Right atrium auricular region (tissue), 2 donors: ENCODE results near the gene ZNF300. TPM values are rescaled to one million over a fixed set of nuclear protein-coding genes. Genes with fewer than 3 reads are reported as not detected.
"Not testable (repeated sequence)": the region's sequence is repeated elsewhere in the genome, so short reads cannot be mapped to it uniquely, and the experiment has no call there.

Experiments
- DNase-seq: peaks from one replicate; pipeline ENCODE4 v3.0.0-alpha.2; 2019; ENCODE audit warnings: low spot score
- H3K27ac ChIP-seq, 2 donors: fragments of 200-600 bp; sonication (generic); 1 replicate in 1 of 2; 2 replicates in 1 of 2; pipeline ENCODE4 v1.5.1; 2016 to 2019
- H3K27me3 ChIP-seq, 2 donors: fragments of 200-600 bp; sonication (generic); one replicate each; pipeline versions ENCODE4 v1.5.1 to v1.6.0; 2017 to 2019
- H3K36me3 ChIP-seq: fragments of 200-600 bp; sonication (generic); one replicate; pipeline ENCODE4 v1.5.1; 2016
- H3K4me1 ChIP-seq, 2 donors: fragments of 200-600 bp; sonication (generic); one replicate each; pipeline versions ENCODE4 v1.5.1 to v1.6.0; 2017 to 2019
- H3K4me3 ChIP-seq, 2 donors: fragments of 200-600 bp; sonication (generic); 1 replicate in 1 of 2; 2 replicates in 1 of 2; pipeline ENCODE4 v1.5.1; 2017 to 2019; ENCODE audit warnings: mild to moderate bottlenecking in 1 of 2, moderate library complexity in 1 of 2
- H3K9me3 ChIP-seq, 2 donors: fragments of 200-600 bp; sonication (generic); one replicate each; pipeline ENCODE4 v1.5.1; 2019
- total RNA-seq, 2 donors: library from RNA; depleted of rRNA; stranded (reverse); fragments of >200 nt; gene quantifications; one replicate each; pipeline ENCODE4 v1.1.0, GENCODE V29; 2016
- TF ChIP-seq, protein P1 (sequence below), 2 donors: fragments of 200-600 bp; sonication (generic); IDR thresholded peaks; one replicate each; pipeline ENCODE4 v1.5.1; 2019; ENCODE audit warnings: antibody characterized with exemption in 2 of 2

ZNF300 gene
- total RNA-seq, 2 donors from 2014 or later, result 0.74 to 1.6 TPM

DNA sequence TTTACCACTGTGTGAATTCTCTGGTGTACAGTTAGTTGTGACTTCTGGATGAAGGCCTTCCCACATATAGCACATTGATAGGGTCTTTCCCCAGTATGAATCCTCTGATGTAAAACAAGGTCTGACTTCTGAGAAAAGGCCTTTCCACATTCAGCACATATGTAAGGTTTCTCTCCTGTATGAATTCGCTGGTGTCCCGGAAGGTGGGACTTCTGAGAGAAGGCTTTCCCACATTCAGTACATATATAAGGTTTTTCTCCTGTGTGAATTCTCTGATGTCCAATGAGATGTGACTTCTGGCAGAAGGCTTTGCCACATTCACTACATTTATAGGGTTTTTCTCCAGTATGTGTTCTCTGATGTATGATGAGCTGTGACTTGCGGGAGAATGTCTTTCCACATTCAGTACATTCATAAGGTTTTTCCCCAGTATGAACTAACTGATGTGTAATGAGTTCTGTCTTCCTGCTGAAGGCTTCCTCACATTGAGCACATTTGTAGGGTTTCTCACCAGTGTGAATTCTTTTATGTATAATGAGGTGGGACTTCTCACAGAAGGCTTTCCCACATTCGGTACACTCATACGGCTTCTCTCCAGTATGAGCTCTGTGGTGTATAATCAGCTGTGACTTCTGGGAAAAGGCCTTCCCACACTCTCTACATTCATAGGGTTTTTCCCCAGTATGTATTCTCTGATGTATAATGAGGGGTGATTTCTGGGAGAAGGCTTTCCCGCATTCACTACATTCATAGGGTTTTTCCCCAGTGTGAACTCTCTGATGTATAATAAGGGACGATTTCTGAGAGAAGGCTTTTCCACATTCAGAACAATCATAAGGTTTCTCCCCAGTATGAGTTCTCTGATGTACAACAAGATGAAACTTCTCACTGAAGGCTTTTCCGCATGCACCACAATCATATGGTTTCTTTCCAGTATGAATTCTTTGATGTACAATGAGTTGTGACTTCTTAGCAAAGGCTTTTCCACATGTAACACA, 9.1 kb downstream of the ZNF300 start:
- Histone ChIP-seq H3K9me3 (peaks cover 44 to 100% of the 10 kb centered on the region in 2 donors), H3K4me1 (no peaks in the 10 kb centered on the region)
- TF ChIP-seq, protein P1, sequence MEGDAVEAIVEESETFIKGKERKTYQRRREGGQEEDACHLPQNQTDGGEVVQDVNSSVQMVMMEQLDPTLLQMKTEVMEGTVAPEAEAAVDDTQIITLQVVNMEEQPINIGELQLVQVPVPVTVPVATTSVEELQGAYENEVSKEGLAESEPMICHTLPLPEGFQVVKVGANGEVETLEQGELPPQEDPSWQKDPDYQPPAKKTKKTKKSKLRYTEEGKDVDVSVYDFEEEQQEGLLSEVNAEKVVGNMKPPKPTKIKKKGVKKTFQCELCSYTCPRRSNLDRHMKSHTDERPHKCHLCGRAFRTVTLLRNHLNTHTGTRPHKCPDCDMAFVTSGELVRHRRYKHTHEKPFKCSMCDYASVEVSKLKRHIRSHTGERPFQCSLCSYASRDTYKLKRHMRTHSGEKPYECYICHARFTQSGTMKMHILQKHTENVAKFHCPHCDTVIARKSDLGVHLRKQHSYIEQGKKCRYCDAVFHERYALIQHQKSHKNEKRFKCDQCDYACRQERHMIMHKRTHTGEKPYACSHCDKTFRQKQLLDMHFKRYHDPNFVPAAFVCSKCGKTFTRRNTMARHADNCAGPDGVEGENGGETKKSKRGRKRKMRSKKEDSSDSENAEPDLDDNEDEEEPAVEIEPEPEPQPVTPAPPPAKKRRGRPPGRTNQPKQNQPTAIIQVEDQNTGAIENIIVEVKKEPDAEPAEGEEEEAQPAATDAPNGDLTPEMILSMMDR (IDR thresholded peaks at IDR 0.05), result no peak

DNA sequence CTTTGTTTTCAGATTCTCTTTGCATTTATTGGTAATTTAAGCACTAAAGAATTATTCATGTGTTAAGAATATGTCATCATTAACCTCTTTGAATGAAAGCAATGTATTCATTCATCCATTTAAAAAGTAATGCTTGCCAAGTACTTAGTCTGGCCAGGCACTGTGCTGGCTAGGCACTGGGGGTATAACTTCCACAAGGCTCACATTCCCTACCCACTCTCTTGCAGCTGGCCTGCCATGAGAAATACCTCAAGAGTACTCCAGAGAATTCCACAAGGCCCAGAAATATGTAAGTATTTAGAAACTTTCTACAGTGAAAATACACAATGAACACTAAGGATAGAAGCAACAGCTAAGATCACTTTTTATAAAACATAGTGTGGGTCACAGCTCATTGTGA, 25.4 kb downstream of the ZNF300 start:
- TF ChIP-seq, protein P1 (IDR thresholded peaks at IDR 0.05), result no peak
- no peaks in the 10 kb centered on the region for H3K4me1 ChIP-seq
- H3K27me3 ChIP-seq, result no peaks in the 10 kb centered on the region
- DNase-seq, result no peak
- peaks cover 4 to 47% of the 10 kb centered on the region in 2 donors for H3K9me3 ChIP-seq
- H3K27ac ChIP-seq, result no peak overlapping the region
- H3K4me3 ChIP-seq, result no peak overlapping the region
- no peaks in the 10 kb centered on the region for H3K36me3 ChIP-seq

More for the DNA sequence above, 9.1 kb downstream of the ZNF300 start:
- DNase-seq, result no peak
- no peak overlapping the region for H3K27ac ChIP-seq
- no peak overlapping the region for H3K4me3 ChIP-seq
- H3K27me3 ChIP-seq, result no peaks in the 10 kb centered on the region
- H3K36me3 ChIP-seq, result peaks cover 29% of the 10 kb centered on the region

DNA sequence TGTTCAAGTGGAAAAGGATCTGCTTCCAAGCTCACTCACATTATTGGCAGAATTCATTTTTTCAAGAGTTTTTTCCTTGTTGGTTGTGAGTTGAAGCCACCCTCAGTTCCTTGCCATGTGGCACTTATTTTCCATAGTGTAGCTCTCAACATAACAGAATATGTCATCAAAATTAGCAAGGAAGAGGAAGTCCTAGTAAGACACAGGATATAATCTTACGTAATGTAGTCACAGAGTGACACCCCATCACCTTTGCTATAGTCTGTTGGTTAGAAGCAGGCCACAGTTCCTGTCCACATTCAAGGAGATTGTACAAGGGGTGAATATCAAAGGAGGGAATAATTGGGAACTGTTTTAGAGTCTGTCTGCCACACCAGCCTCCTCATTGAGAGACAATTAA, 42.7 kb downstream of the ZNF300 start:
- Histone ChIP-seq H3K27me3 (no peaks in the 10 kb centered on the region), H3K27ac (no peak overlapping the region), H3K4me1 (no peaks in the 10 kb centered on the region), H3K36me3 (no peaks in the 10 kb centered on the region), H3K4me3 (no peak overlapping the region), H3K9me3 (peaks cover 0 to 28% of the 10 kb centered on the region in 2 donors)
- TF ChIP-seq, protein P1 (IDR thresholded peaks at IDR 0.05), result no peak
- DNase-seq, result no peak

DNA sequence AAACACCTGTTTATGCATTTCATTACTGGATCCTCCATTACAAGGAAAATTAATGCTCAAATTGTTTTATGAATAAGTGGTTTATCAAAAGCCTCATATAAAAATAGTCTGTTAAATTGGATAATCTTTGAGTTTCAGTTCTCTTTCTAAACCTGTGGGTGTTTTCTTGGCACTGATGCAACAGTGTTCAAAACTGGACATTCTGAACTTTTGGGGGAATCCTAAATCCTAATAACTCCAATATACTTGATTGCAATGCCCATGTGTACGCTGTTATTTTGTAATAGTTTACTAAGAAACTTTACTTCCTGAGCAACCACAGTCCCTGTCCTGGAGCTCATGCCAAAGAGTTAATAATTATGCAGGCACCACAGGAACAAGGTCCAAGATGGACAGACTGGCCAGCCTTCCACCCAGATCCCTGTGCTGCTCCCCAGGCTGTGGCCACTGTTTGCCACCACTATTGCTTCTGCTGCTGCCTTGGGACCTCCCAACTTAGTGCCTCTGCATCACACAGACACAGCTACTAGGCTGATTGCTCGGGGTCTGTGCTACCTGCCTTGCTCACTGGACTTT, 44.4 kb downstream of the ZNF300 start:
- Histone ChIP-seq H3K27me3 (no peaks in the 10 kb centered on the region), H3K4me1 (no peaks in the 10 kb centered on the region), H3K36me3 (no peaks in the 10 kb centered on the region), H3K4me3 (no peak overlapping the region), H3K27ac (no peak overlapping the region), H3K9me3 (peaks cover 0 to 21% of the 10 kb centered on the region in 2 donors)
- TF ChIP-seq, protein P1 (IDR thresholded peaks at IDR 0.05), result no peak
- no peak for DNase-seq

DNA sequence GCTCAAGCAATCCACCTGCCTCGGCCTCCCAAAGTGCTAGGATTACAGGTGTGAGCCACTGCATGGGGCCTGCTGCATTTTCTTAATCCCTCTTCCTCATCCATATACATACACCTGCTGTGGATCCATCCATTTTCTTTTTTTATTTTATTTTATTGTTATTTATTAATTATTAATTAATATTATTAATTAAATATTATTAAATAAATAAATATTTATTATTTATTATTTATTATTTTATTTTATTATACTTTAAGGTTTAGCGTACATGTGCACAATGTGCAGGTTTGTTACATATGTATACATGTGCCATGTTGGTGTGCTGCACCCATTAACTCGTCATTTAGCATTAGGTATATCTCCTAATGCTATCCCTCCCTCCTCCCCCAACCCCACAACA, 48.1 kb downstream of the ZNF300 start:
- not testable (repeated sequence) for H3K4me1 ChIP-seq, DNase-seq, H3K36me3 ChIP-seq, H3K9me3 ChIP-seq, H3K27ac ChIP-seq, H3K4me3 ChIP-seq, H3K27me3 ChIP-seq

DNA sequence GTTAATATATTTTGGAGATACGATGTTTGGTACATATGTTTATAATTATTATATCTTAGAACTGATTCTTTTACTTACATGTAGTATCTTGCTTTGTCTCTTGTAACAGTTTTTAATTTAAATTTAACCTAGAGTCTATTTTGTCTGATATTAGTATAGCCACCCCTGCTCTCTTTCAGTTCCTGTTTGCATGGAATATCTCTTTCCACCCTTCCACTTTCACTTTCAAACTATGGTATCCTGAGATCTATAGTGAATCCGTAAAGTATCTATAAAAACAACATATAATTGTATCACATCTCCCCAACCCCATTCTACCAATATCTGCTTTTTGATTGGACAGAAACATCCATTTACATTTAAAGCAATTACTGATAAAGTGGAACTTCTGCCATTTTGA, 51.2 kb downstream of the ZNF300 start:
- Histone ChIP-seq H3K4me1 (no peaks in the 10 kb centered on the region), H3K4me3 (no peak overlapping the region), H3K27ac (no peak overlapping the region), H3K36me3 (no peaks in the 10 kb centered on the region), H3K9me3 (no peaks in the 10 kb centered on the region), H3K27me3 (no peaks in the 10 kb centered on the region)
- DNase-seq, result no peak
- TF ChIP-seq, protein P1 (IDR thresholded peaks at IDR 0.05), result no peak
